ENCODE data around the gene MCRIP1. TPM values are rescaled to one million over a fixed set of nuclear protein-coding genes. Genes with fewer than 3 reads are reported as not detected.
A peak's percentile ranks its signal among the peaks of the same experiment; 100 is the strongest.

Gene MCRIP1
- total RNA-seq, 1 experiment from 2014 or later, result 59.7 TPM

GRCh38 chr17:81823820-81824550, 9.1 kb downstream of the MCRIP1 start:
- POLR2A ChIA-PET, result no interaction called here
- Mint-ChIP-seq H3K27me3 (ENCODE audit: insufficient read depth, unreplicated experiment) (no peaks in the 10 kb centered on the region), H3K27ac (ENCODE audit: unreplicated experiment) (peak overlapping the region; percentile 57), H3K9me3 (ENCODE audit: unreplicated experiment) (no peaks in the 10 kb centered on the region), H3K4me3 (ENCODE audit: unreplicated experiment) (no peak overlapping the region), H3K4me1 (ENCODE audit: low read depth, unreplicated experiment) (peaks cover 13% of the 10 kb centered on the region), H3K36me3 (ENCODE audit: insufficient read depth, unreplicated experiment) (peaks cover 6% of the 10 kb centered on the region)
- Histone ChIP-seq H3K36me3 (ENCODE audit: control insufficient read depth, insufficient read depth, low read length) (no peaks in the 10 kb centered on the region), H3K9me3 (no peaks in the 10 kb centered on the region), H3K4me3 (ENCODE audit: low read depth, low read length) (no peak overlapping the region), H3K27me3 (replicated peaks; ENCODE audit: control insufficient read depth, insufficient read depth, low read length) (no peaks in the 10 kb centered on the region), H3K4me1 (no peaks in the 10 kb centered on the region)
- no peak for TF ChIP-seq CTCF (IDR thresholded peaks at IDR 0.05; ENCODE audit: insufficient read depth in 1 of 2, low read depth in 1 of 2, low read length in 1 of 2, severe bottlenecking in 1 of 2, unreplicated experiment in 1 of 2)
- CTCF ChIA-PET, result interaction anchor here (2.9 kb wide), 1 partner anchor 88 kb away, joined by 9 read pairs; no protein-coding TSS in a partner anchor
- no peak for DNase-seq
- no TSS peak for BruUV-seq (replicated peaks)
- intact Hi-C loops (cut with micrococcal nuclease; ENCODE audit: unreplicated experiment), result no loop called here

GRCh38 chr17:81822996-81823819, 9.9 kb downstream of the MCRIP1 start:
- BruUV-seq (replicated peaks), result no TSS peak
- Histone ChIP-seq H3K36me3 (ENCODE audit: control insufficient read depth, insufficient read depth, low read length) (no peaks in the 10 kb centered on the region), H3K9me3 (no peaks in the 10 kb centered on the region), H3K27me3 (replicated peaks; ENCODE audit: control insufficient read depth, insufficient read depth, low read length) (no peaks in the 10 kb centered on the region), H3K4me1 (no peaks in the 10 kb centered on the region), H3K4me3 (ENCODE audit: low read depth, low read length) (no peak overlapping the region)
- Mint-ChIP-seq H3K27me3 (ENCODE audit: insufficient read depth, unreplicated experiment) (no peaks in the 10 kb centered on the region), H3K36me3 (ENCODE audit: insufficient read depth, unreplicated experiment) (peaks cover 6% of the 10 kb centered on the region), H3K9me3 (ENCODE audit: unreplicated experiment) (no peaks in the 10 kb centered on the region), H3K4me3 (ENCODE audit: unreplicated experiment) (no peak overlapping the region), H3K4me1 (ENCODE audit: low read depth, unreplicated experiment) (peaks cover 7% of the 10 kb centered on the region), H3K27ac (ENCODE audit: unreplicated experiment) (peak overlapping the region; percentile 57)
- POLR2A ChIA-PET, result no interaction called here
- TF ChIP-seq CTCF (IDR thresholded peaks at IDR 0.05; ENCODE audit: insufficient read depth in 1 of 2, low read depth in 1 of 2, low read length in 1 of 2, severe bottlenecking in 1 of 2, unreplicated experiment in 1 of 2), result no peak
- DNase-seq, result no peak
- intact Hi-C loops (cut with micrococcal nuclease; ENCODE audit: unreplicated experiment), result no loop called here
- CTCF ChIA-PET, result interaction anchor here (0.6 to 1.5 kb wide), 3 partner anchors 10 to 139 kb away, joined by 5 read pairs; partner anchors contain the start of gene MCRIP1

GRCh38 chr17:81822312-81822637, 10.8 kb downstream of the MCRIP1 start:
- Histone ChIP-seq H3K27me3 (replicated peaks; ENCODE audit: control insufficient read depth, insufficient read depth, low read length) (no peaks in the 10 kb centered on the region), H3K4me1 (no peaks in the 10 kb centered on the region), H3K4me3 (ENCODE audit: low read depth, low read length) (no peak overlapping the region), H3K36me3 (ENCODE audit: control insufficient read depth, insufficient read depth, low read length) (no peaks in the 10 kb centered on the region), H3K9me3 (no peaks in the 10 kb centered on the region)
- H3K9me3 Mint-ChIP-seq (ENCODE audit: unreplicated experiment), result no peaks in the 10 kb centered on the region
- no peak for DNase-seq
- H3K27ac Mint-ChIP-seq (ENCODE audit: unreplicated experiment), result no peak overlapping the region
- no peak for TF ChIP-seq CTCF (IDR thresholded peaks at IDR 0.05; ENCODE audit: insufficient read depth in 1 of 2, low read depth in 1 of 2, low read length in 1 of 2, severe bottlenecking in 1 of 2, unreplicated experiment in 1 of 2)
- ChIA-PET CTCF (interaction anchor here (0.6 to 1.5 kb wide), 5 partner anchors 11 to 426 kb away, joined by 3 to 5 read pairs (median 5); partner anchors contain the start of gene MCRIP1), POLR2A (interaction anchor here (0.6 to 0.8 kb wide), 2 partner anchors 9 to 99 kb away, joined by 3 to 12 read pairs; no protein-coding TSS in a partner anchor)
- H3K36me3 Mint-ChIP-seq (ENCODE audit: insufficient read depth, unreplicated experiment), result peaks cover 6% of the 10 kb centered on the region
- H3K27me3 Mint-ChIP-seq (ENCODE audit: insufficient read depth, unreplicated experiment), result no peaks in the 10 kb centered on the region
- BruUV-seq (replicated peaks), result no TSS peak
- H3K4me3 Mint-ChIP-seq (ENCODE audit: unreplicated experiment), result no peak overlapping the region
- peaks cover 7% of the 10 kb centered on the region for H3K4me1 Mint-ChIP-seq (ENCODE audit: low read depth, unreplicated experiment)
- intact Hi-C loops (cut with micrococcal nuclease; ENCODE audit: unreplicated experiment), result no loop called here

Measured in Caco-2 (cell line).